Measurements from ENCODE around the gene OR7G3. TPM values are rescaled to one million over a fixed set of nuclear protein-coding genes. Genes with fewer than 3 reads are reported as not detected.

The OR7G3 gene
- total and polyA plus RNA-seq, 2 of the 8 experiments (the other 6 are each of a cell fraction or from before 2014, with no cell fraction given): not detected

GRCh38 chr19:9086761-9087160 is 40.0 kb downstream of the OR7G3 start, which contains the start of gene OR1M1:
Gene OR1M1, plus strand, starts transcription at chr19:9087061. Its CDS starts 6,184 bp downstream, at chr19:9093245.
- Histone ChIP-seq H3K9me3 (ENCODE audit: insufficient read depth in 2 of 2, low read depth in 1 of 2, low read length in 1 of 2) (peaks cover 8 to 19% of the 10 kb centered on the region in 2 experiments; a peak in 3 of 4 replicates), H3K27me3 (replicated peaks in 1 of 4; ENCODE audit: control insufficient read depth in 3 of 4, extremely low read depth in 1 of 4, insufficient read depth in 3 of 4, low read length in 3 of 4) (no peaks in the 10 kb centered on the region), H3K23ac (ENCODE audit: insufficient read length) (no peak within 1 kb of the TSS), H3K4ac (replicated peaks; ENCODE audit: insufficient read length, low read depth, low read length) (no peak within 1 kb of the TSS), H2AFZ (ENCODE audit: low read length) (no peak within 1 kb of the TSS), H3K4me2 (ENCODE audit: insufficient read depth in 1 of 2, low read depth in 2 of 2, low read length in 2 of 2) (no peak within 1 kb of the TSS), H3K4me3 (ENCODE audit: extremely low read depth in 1 of 4, insufficient read depth in 2 of 4, low read depth in 3 of 4, low read length in 4 of 4) (no peak within 1 kb of the TSS), H3K36me3 (ENCODE audit: control insufficient read depth in 2 of 4, insufficient read depth in 4 of 4, low read length in 3 of 4) (no peaks in the 10 kb centered on the region), H3K56ac (replicated peaks; ENCODE audit: insufficient read length, low read depth, low read length) (no peak within 1 kb of the TSS), H4K20me1 (replicated peaks in 1 of 2; ENCODE audit: control insufficient read depth in 1 of 2, insufficient read depth in 2 of 2, low read length in 2 of 2) (no peaks in the 10 kb centered on the region), H4K8ac (ENCODE audit: extremely low read depth, insufficient read depth, low read length) (no peak within 1 kb of the TSS), H4K5ac (ENCODE audit: insufficient read length, low read depth, low read length) (no peak within 1 kb of the TSS), H2AK5ac (ENCODE audit: low read depth, low read length) (no peak within 1 kb of the TSS), H3K14ac (ENCODE audit: insufficient read length) (no peak within 1 kb of the TSS), H2BK20ac (ENCODE audit: low read length) (no peak within 1 kb of the TSS), H3K23me2 (ENCODE audit: low read depth, low read length) (no peaks in the 10 kb centered on the region), H4K91ac (replicated peaks; ENCODE audit: insufficient read length, low read length) (no peak within 1 kb of the TSS), H3K79me1 (ENCODE audit: low read depth, low read length) (no peaks in the 10 kb centered on the region), H2BK12ac (ENCODE audit: low read depth, low read length) (no peak within 1 kb of the TSS), H3K4me1 (replicated peaks in 1 of 4; ENCODE audit: control insufficient read depth in 3 of 4, insufficient read depth in 4 of 4, low read length in 3 of 4) (no peaks in the 10 kb centered on the region), H3K9ac (replicated peaks in 1 of 4; ENCODE audit: extremely low read depth in 1 of 4, low read depth in 3 of 4, low read length in 3 of 4) (no peak within 1 kb of the TSS), H2BK15ac (ENCODE audit: low read length) (no peak within 1 kb of the TSS), H2BK5ac (ENCODE audit: low read depth, low read length) (no peak within 1 kb of the TSS), H3K27ac (ENCODE audit: low read depth, low read length) (no peak within 1 kb of the TSS), H3K18ac (ENCODE audit: extremely low read depth, low read length) (no peak within 1 kb of the TSS), H3K79me2 (ENCODE audit: control insufficient read depth in 1 of 2, insufficient read depth in 2 of 2, low read length in 2 of 2) (no peaks in the 10 kb centered on the region), H2BK120ac (replicated peaks; ENCODE audit: low read depth, low read length) (no peak within 1 kb of the TSS)
- 56% methylated on average over 2 of the region's 2 CpGs; no CpG with 5 or more reads in 1 of the 2 experiments for WGBS, 2 experiments (ENCODE audit: extremely low coverage in 1 of 2, insufficient coverage in 1 of 2, insufficient read length in 1 of 2, insufficient replicate concordance in 2 of 2, low coverage in 1 of 2, low lambda C conversion rate in 2 of 2, missing lambda C conversion rate in 1 of 2)
- POLR2A ChIA-PET (ENCODE audit: partially characterized antibody): no interaction called here
- DNase-seq (ENCODE audit: low read depth in 1 of 2, low spot score in 2 of 2) (no peak), FAIRE-seq (no peak)
- TF ChIP-seq POLR2AphosphoS5 (IDR thresholded peaks at IDR 0.05; ENCODE audit: low read depth, low read length) (no peak), ZNF274 (IDR thresholded peaks at IDR 0.05; ENCODE audit: borderline replicate concordance, extremely low read depth, low read length) (no peak), HDAC2 (IDR thresholded peaks at IDR 0.05; ENCODE audit: borderline replicate concordance in 1 of 2, low read depth in 2 of 2, low read length in 2 of 2) (no peak), SIRT6 (IDR thresholded peaks at IDR 0.05; ENCODE audit: low read length) (no peak), TAF1 (IDR thresholded peaks at IDR 0.05; ENCODE audit: low read depth, low read length) (no peak), GTF2F1 (IDR thresholded peaks at IDR 0.05; ENCODE audit: borderline replicate concordance, low read depth, low read length) (no peak), MAX (IDR thresholded peaks at IDR 0.05) (no peak), SAP30 (IDR thresholded peaks at IDR 0.05; ENCODE audit: insufficient read depth, insufficient replicate concordance, low read length) (no peak), SIN3A (conservative IDR thresholded peaks at IDR 0.05 in 1 of 2, IDR thresholded peaks at IDR 0.05 in 1 of 2; ENCODE audit: low read depth in 1 of 2, low read length in 2 of 2) (no peak), JUND (IDR thresholded peaks at IDR 0.05; ENCODE audit: low read length) (no peak)
- CTCF ChIA-PET (ENCODE audit: partially characterized antibody): no interaction called here

All from H1 (cell line).